Esophagus squamous epithelium (tissue), 4 donors: ENCODE results near the gene NR6A1.

Experiments used
- CTCF ChIP-seq, 6 experiments: fragments of 450-650 bp in 4 of 6; fragments of 200-600 bp in 2 of 6; sonication (generic) in 2 of 6; IDR thresholded peaks; one replicate each; pipeline ENCODE4 v1.5.1; 2016 to 2019; ENCODE audit warnings: antibody characterized with exemption in 6 of 6, mild to moderate bottlenecking in 4 of 6, moderate library complexity in 4 of 6
- POLR2A ChIP-seq, 4 donors: fragments of 450-650 bp; IDR thresholded peaks; one replicate each; pipeline ENCODE4 v1.6.1; 2017; ENCODE audit warnings: antibody characterized with exemption in 4 of 4, mild to moderate bottlenecking in 4 of 4, moderate library complexity in 3 of 4

- TF ChIP-seq CTCF (IDR thresholded peaks at IDR 0.05): no peak
- no peak for TF ChIP-seq POLR2A (IDR thresholded peaks at IDR 0.05)
Observed at GRCh38 chr9:124659099-124659659, 111.9 kb downstream of the NR6A1 start.
